Stimulated activated CD8-positive, alpha-beta memory T cell treated with anti-CD3 and anti-CD28 coated beads, Interleukin-7, amount 100 ng/mL, for 48 hours (primary cell): ENCODE data around the gene RPS23.
"Not testable (repeated sequence)": the region's sequence is repeated elsewhere in the genome, so short reads cannot be mapped to it uniquely, and the experiment has no call there.

ENCODE experiments used
- DNase-seq, 2 donors: peaks; one replicate each; pipeline ENCODE4 v3.0.0-alpha.2; 2020; ENCODE audit warnings: low read depth in 1 of 2; ENCODE audit errors: extremely low read depth in 1 of 2

Gene RPS23

DNA sequence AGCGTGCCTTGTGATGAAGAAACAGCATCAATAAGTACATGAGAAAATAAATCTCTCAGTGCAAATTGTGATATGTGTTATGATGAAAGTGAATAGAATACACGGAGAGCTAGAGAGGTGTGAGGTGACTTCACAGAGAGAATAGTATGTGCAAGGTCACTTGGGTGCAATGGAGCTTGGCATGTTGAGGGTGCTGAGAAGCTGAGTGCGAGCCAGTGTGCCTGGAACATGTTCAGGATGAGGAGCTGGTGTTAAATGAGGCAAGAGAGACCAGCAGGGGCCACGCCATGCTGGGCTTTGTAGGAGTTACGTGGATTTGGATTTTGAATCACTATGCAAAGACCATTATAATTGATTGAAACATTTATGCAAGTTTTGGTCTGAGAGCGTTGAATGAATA lies 12.8 kb upstream of the RPS23 start:
- no peak for DNase-seq

DNA sequence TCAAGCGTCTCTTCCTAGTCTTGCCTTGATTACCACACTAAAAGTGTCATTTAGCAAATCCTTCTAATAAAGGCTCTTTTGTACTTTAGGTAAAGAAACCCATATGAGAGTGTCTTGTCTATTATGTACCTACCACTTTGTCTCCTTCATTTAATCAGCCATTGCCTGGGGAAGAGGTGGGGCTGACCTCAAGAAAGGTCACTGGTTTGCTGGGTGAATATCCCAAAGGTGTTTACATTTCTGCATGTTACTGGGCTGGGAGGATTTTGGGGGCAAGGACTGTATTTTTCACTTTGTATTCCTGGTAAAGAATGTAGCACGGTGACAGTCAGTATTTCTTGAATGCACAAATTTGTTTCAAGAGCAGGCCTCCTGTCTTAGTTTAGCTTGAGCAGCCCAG lies 11.9 kb upstream of the RPS23 start:
- no peak for DNase-seq

DNA sequence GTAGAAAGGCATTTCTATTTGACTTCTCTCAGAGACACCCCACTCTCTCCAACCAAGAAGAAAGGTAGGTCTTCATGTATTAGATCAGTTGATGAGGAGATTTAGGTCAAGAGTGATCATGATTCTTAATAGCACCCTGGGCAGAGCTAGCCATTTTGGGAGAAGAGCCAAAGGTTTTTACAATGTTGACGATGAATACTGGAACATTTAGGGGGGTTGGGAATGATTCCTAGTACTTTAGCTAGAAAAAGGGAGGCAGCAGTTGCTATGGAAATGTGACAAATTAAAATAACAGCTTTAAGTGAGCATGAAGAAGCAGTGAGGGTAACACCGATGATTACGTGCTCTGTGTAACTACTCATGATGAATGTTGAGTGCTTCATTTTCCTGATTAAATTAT lies 9.5 kb upstream of the RPS23 start:
- DNase-seq = no peak

GRCh38 chr5:82285206-82285605 lies 7.1 kb upstream of the RPS23 start:
- no peak for DNase-seq

DNA sequence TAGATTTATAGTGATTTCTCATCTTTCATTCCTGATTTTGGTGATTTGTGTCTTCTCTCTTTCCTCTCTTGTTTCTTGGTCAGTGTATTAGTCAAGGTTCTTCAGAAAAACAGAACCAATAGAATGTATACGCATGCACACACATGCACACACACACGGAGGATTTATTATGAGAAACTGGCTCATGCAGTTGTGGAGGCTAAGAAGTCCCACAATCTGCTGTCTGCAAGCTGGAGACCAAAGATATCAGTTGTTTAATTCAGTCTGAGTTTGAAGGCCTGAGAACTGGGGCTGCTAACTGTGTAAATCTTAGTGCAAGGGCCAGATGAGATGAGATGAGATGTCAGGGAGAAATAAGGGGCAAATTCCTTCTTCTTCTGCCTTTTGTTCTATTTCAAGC lies 5.7 kb upstream of the RPS23 start:
- no peak for DNase-seq

DNA sequence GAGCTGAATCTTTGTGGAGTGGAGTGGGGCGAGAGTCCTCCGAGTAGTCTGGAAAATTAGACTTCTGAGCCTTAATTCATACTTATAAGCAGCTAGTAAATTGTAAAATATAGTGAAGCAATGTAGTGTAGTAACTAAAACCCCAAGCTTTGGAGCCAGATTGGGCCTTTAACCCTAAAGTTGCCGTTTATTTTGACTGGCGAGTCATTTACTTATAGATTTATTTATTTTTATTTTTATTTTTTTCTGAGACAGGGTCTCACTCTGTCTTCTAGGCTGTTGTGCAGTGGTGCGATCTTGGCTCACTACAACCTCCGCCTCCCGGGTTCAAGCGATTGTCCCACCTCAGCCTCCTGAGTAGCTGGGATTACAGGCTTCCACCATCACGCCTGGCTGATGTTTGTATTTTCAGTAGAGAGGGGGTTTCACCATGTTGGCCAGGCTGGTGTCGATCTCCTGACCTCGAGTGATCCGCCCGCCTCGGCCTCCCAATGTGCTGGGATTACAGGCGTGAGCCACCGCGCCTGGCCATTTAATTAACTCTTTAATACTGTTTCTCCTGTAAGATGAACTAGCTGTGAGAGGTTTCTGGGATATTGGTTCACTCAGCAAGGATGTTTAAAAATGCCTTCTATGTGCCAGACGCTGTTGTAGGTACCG lies 687 bp upstream of the RPS23 start:
- no peak for DNase-seq

DNA sequence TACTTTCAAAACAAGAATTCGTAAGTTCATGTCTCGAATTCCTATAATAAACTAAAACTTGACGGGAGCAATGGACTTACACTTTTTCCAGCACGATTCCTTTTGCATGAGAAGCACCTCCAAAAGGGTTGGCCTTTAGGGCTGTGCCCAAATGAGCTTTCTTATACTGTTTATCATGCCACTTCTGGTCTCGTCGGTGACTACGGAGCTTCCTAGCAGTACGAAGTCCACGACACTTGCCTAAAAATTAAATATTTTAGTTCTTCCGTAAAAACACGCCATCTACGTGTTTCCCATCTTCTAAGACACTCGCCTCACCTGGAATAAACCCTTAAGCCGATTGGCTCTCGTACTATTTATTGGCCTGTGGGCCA lies 554 bp downstream of the RPS23 start:
- DNase-seq = no peak

GRCh38 chr5:82276800-82277612 lies 1.1 kb downstream of the RPS23 start:
- DNase-seq = no peak

- DNase-seq = no peak
Observed at GRCh38 chr5:82275216-82275664, 2.9 kb downstream of the RPS23 start.

DNA sequence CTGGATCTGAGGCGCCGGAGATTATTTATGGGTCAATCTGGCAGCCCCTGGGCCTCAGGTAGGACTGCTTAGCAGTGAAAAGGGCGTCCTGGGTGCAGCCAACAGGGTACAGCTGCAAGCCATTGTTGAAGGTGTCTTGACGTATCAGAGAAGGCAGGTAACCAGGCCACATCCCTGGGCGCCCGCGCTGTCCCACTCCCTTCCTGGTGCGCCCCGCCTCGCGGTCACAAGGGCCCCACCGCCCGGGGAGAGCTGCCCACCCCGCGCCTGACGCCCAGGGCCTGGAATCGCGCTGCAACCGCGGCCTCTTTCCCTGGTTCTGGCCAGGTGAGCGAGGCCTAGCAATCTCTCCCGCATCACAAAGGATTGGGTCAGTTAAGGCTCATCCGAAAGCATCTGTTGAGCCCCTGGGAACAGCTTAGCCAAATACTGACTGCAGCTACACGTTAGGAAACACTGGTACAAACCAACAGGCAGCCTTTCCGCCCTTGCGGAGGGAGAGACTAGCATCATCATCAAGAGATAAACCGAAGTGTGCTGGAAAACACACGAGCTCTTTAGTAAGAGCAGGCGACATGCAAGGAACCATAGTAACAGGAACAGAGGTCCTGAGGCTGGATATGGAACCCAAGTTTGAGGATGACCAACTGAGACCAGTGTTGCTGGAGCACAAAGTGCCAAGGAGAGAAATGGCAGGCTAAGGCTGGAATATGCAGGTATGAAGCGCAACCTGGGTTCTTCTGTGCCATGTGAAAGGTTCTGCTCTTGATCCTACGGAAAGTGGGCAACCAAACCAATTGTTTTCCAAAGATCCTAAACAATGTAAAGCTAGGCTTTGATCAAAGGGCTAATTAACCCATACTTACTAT lies 3.6 kb downstream of the RPS23 start:
- DNase-seq = no peak

DNA sequence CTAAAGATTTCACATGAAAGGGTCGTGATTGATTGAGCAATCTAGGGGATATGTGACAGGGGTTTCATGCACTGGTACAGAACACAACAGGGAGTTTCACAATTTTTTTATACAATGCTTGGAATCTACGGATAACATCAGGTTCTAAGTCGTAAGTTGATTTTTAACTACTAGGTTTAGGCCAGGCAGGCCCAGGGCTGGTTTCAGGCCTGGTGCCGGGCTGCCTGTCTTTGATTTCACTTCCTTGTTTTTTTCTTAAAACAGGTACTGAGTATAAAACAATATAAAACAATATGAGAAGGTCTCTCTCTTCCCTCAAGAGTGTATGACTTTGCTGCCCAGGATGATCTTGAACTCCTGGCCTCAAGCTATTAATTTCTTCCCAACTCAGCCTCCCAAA lies 4.7 kb downstream of the RPS23 start:
- DNase-seq = not testable (repeated sequence)

DNA sequence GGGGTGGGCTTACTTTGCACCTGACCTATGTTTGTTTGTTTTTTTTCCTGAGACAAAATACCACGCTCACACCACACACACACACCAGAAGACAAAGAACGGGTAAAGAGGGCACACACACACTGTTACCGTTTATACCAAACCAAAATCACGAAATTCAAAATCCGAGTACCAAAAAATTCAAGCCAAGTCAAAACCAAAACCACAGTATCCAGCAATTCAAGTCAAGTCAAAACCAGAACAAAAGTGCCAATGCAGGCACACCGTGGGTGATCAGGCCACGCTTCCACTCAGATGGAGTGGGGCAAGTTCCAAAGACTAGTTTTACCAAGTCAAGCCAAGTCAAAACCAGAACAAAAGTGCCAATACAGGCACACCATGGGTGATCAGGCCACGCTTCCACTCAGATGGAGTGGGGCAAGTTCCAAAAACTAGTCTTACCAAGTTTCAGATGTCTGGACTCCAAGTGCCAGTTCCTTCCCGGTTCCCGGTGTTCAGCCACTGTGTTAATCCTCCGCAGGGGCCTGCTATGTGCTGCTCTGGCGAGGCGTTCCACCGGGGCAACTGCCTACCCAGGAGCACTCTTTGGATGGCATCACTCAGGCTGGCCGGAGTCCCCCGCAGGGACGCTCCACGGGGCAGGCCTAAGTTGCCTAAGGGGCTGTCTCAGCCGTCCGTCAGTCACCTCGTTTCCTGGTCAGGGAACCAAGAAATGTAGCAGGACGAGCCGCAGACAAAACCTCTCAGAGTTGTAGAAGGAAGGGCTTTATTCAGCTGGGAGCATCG lies 5.4 kb downstream of the RPS23 start:
- not testable (repeated sequence) for DNase-seq

- DNase-seq = not testable (repeated sequence)
Observed at GRCh38 chr5:82269363-82269762, 8.8 kb downstream of the RPS23 start.

DNA sequence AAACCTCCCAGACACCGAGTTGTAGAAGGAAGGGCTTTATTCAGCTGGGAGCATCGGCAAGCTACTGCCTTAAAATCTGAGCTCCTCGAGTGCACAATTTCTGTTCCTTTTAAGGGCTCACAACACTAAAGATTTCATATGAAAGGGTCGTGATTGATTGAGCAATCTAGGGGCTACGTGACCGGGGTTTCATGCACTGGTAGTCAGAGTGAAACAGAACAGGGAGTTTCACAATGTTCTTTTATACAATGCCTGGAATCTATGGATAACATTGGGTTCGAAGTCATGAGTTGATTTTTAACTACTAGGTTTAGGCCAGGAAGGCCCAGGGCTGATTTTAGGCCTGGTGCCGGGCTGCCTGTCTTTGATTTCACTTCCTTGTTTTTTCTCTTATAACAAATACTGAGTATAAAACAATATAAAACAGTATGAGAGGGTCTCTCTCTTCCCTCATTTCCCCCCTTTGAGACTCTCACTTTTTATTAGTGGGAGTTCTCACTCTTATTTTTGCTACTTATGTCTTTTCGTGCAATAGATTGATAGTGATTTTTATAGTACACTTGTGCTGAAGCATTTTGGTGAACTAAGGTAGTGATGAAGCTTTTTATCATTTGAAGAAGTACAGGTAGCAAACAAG lies 10.7 kb downstream of the RPS23 start:
- DNase-seq = not testable (repeated sequence)

DNA sequence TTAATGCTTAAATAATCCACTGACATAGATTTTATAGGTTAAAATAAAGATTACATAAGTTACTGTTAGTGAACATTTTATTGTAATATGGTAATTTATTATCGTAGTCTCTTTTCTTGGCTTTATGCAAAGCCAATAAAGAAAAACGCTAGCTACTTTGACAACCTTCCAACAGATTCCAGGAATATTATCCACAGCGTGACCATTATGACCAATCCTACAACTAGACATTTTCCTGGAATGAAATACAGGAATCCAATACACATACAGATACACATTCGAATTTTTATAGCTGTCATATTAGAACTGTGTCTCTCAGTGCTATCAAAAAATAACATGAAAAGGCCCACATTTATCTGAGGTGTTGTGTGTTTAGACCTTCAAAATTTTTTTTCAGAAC lies 13.1 kb downstream of the RPS23 start:
- DNase-seq = no peak

GRCh38 chr5:82259172-82259800 lies 18.9 kb downstream of the RPS23 start:
- no peak for DNase-seq

GRCh38 chr5:82257729-82258128 lies 20.4 kb downstream of the RPS23 start:
- no peak for DNase-seq

DNA sequence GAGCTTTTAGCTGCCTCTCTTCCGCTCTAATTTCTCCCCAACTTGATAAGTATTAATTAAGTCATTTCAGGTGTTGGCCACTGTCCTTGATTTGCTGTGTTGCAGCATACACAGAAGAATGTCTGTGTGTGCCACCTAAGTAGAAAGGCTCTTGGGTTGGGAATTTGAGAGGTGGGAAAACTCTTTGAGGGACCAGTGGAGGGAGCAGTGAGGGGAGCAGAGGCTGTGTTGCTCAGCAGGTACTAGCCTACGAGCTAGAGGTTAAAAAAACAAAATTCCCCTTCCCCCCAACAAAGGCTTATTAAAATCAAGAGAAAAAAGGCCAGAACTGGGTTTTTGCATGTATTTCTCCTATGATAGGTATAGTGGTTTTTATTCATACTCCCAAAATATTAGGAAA lies 20.9 kb downstream of the RPS23 start:
- no peak for DNase-seq

- no peak for DNase-seq
Observed at GRCh38 chr5:82255844-82256243, 22.3 kb downstream of the RPS23 start.

DNA sequence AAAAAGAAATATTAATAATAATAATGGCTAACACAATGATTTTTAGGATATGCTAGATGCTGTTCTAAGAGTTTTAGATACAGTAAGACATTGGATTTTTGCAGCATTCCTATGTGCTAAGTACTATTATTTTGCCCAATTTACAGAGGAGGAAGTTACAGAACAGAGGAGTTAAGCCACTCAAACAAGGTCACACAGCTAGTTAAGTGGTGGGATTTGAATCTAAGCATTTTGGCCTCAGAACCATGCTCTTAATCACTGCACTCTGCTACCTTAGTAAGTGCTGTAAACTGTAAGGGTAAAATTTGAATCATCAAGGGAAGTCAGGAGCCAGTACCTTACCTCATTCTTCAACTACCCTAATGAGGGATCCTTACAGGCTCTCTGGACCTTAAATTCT lies 25.4 kb downstream of the RPS23 start:
- no peak for DNase-seq
